GM21723 (cell line): Measurements from ENCODE around the gene ZNF341.

Experiments used
- ATAC-seq: cut with Tn5 transposase; IDR thresholded peaks from one replicate; pipeline ENCODE4 v1.9.1; 2021; ENCODE audit warnings: mild to moderate bottlenecking, moderate library complexity; ENCODE audit not compliant: unreplicated experiment

The ZNF341 gene

DNA sequence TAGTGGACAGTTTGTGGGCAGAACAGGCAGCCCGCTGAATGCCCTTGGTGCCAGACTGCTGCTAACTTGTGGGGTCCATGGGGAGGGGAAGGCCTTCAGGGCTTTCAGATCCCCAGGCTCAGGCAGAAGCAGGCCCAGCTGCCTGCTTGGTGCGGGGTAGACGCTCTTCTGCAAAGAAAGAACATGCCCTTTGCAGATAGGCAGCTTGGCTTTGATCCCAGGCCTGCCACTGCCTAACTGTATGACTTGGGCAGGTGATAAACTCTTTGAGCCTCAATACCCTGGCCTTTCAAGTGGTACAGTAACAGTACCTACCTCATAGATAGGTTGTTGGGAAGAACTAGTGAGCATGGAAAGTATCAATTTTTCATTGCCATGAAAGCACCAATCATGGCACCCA, 107.8 kb downstream of the ZNF341 start:
- ATAC-seq, result no peak

DNA sequence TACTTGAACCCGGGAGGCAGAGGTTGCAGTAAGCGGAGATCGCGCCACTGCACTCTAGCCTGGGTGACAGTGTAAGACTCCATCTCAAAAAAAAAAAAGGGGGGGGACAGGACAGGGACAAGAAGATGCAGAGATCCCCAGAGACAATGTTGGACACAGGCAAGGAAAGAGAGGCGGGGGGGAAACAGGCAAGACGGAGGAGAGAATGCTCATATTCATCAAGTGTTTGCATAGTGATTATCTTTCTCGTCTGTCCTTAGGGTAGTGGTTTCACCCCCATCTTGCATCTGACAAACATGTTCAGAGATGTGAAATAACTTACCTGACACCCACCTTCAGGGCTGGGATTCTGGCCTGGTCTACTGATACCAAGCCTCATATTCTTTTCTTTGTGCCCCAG, 108.4 kb downstream of the ZNF341 start:
- ATAC-seq, result no peak

DNA sequence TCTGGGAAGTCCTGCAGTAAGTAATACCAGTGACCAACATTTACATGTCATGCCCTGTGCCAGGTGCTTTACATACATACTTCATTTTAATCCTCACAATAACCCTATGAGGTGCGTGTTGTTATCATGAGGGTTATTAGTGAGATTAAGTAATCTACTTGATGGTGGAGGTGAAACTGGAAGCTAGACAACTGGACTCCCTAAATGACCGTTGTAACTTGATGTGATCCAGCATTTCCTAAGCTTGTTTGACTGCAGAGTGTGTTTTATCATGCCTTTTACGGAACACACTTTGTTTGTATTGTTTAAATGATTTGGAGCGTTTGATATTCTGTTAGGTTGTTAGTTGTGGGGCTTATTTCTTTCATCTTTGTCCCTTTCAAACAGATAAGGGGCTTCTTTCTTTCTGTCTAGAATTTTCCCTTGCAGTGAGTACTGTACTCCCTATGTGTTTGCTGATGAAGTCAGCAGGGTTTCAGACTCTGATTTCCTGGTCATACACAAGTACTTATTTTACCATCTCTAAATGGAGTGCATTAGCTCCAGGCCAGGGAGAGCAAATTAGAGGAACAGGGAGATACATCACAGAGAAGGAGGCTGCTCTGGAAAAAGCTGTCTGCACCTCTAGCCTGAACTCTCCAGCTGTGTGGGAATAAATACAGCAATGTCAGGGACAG, 109.1 kb downstream of the ZNF341 start:
- no peak for ATAC-seq

DNA sequence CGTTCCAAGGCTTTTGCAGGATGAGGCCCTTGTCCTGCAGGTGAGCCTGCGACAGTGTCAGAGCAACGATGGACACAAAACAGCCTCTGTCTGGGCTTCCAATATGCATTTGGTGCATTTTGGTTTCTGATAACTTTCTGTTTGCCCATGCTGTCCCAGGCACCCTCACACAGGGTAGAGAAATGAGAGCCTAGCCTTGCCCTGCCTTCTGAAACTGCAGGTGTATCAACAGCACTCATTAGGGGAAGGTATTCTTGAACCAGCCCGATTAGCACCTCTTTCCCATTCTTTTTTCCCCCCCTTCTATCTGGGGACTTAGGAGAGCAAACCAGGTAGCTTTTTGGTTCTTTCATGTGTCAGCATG, 109.6 kb downstream of the ZNF341 start:
- no peak for ATAC-seq
